GM23338 (cell line): ENCODE measurements around the gene TRAF2. TPM values are rescaled to one million over a fixed set of nuclear protein-coding genes. Genes with fewer than 3 reads are reported as not detected.

Experiments used
- ATAC-seq: fragments of 200-7000 bp; cut with Tn5 transposase; 3 replicates; pipeline ENCODE4 v1.9.1; 2020
- DNase-seq: peaks from one replicate; pipeline ENCODE4 v3.0.0-alpha.2; 2015; ENCODE audit warnings: low spot score
- H2AFZ ChIP-seq: fragments of 200-600 bp; sonication (generic); 2 replicates; pipeline ENCODE4 v1.8.0; 2016; ENCODE audit warnings: antibody characterized with exemption, mild to moderate bottlenecking, moderate library complexity
- H3F3A ChIP-seq: fragments of 200-600 bp; sonication (generic); replicated peaks from 2 replicates; pipeline ENCODE4 v1.8.0; 2017; ENCODE audit warnings: antibody characterized with exemption, mixed run types, low read depth
- H3K27ac ChIP-seq: fragments of 200-600 bp; sonication (generic); 2 replicates; pipeline ENCODE4 v1.6.1; 2016; ENCODE audit warnings: low read depth
- H3K27me3 ChIP-seq: fragments of 200-600 bp; sonication (generic); 2 replicates; pipeline ENCODE4 v1.8.0; 2016; ENCODE audit warnings: mild to moderate bottlenecking, mixed run types, moderate library complexity; ENCODE audit not compliant: insufficient read depth
- H3K36me3 ChIP-seq: fragments of 200-600 bp; sonication (generic); 2 replicates; pipeline ENCODE4 v1.8.0; 2016; ENCODE audit warnings: mild to moderate bottlenecking; ENCODE audit not compliant: insufficient read depth
- H3K4me1 ChIP-seq: fragments of 200-600 bp; sonication (generic); 2 replicates; pipeline ENCODE4 v1.8.0; 2016; ENCODE audit warnings: mild to moderate bottlenecking, moderate library complexity; ENCODE audit not compliant: insufficient read depth
- H3K4me2 ChIP-seq: fragments of 200-600 bp; sonication (generic); 2 replicates; pipeline ENCODE4 v1.7.1; 2017; ENCODE audit warnings: mixed run types
- H3K4me3 ChIP-seq: fragments of 200-600 bp; sonication (generic); 2 replicates; pipeline ENCODE4 v1.6.1; 2016; ENCODE audit warnings: mixed run types
- H3K79me2 ChIP-seq: fragments of 200-600 bp; sonication (generic); replicated peaks from 2 replicates; pipeline ENCODE4 v1.8.0; 2017; ENCODE audit warnings: mild to moderate bottlenecking; ENCODE audit not compliant: insufficient read depth
- H3K9me2 ChIP-seq: fragments of 200-600 bp; sonication (generic); 2 replicates; pipeline ENCODE4 v1.8.0; 2017; ENCODE audit not compliant: insufficient read depth
- H4K20me1 ChIP-seq: fragments of 200-600 bp; sonication (generic); replicated peaks from 2 replicates; pipeline ENCODE4 v1.8.0; 2017; ENCODE audit warnings: mild to moderate bottlenecking; ENCODE audit not compliant: insufficient read depth
- H3K27ac Mint-ChIP-seq: 2 replicates; pipeline ENCODE4 v1.8.0; 2020; ENCODE audit warnings: inconsistent platforms, mild to moderate bottlenecking, moderate library complexity, mixed read lengths
- H3K27me3 Mint-ChIP-seq: 3 replicates; pipeline ENCODE4 v1.8.0; 2022; ENCODE audit warnings: low read depth, mild to moderate bottlenecking, moderate library complexity, mixed read lengths, inconsistent platforms; ENCODE audit not compliant: insufficient read depth, poor library complexity
- H3K36me3 Mint-ChIP-seq: 3 replicates; pipeline ENCODE4 v1.8.0; 2021; ENCODE audit warnings: low read depth, mild to moderate bottlenecking, inconsistent platforms, moderate library complexity, mixed read lengths
- H3K4me1 Mint-ChIP-seq: 3 replicates; pipeline ENCODE4 v1.8.0; 2020; ENCODE audit warnings: mild to moderate bottlenecking, inconsistent platforms, mixed read lengths
- H3K4me3 Mint-ChIP-seq: 3 replicates; pipeline ENCODE4 v1.8.0; 2021; ENCODE audit warnings: moderate library complexity, mild to moderate bottlenecking, inconsistent platforms, mixed read lengths
- H3K9me3 Mint-ChIP-seq: 3 replicates; pipeline ENCODE4 v1.8.0; 2020; ENCODE audit warnings: moderate library complexity, mild to moderate bottlenecking, inconsistent platforms, mixed read lengths
- CREB1 ChIP-seq: fragments of 250-450 bp; sonication (Bioruptor Pico); IDR thresholded peaks from 2 replicates; pipeline ENCODE4 v1.5.0; 2020; ENCODE audit warnings: low read depth, mild to moderate bottlenecking, moderate library complexity
- EZH2 ChIP-seq: fragments of 200-600 bp; sonication (generic); IDR thresholded peaks from one replicate; pipeline ENCODE4 v1.8.0; 2017; ENCODE audit warnings: antibody characterized with exemption, mild to moderate bottlenecking, low read depth; ENCODE audit not compliant: unreplicated experiment
- EZH2phosphoT487 ChIP-seq: fragments of 200-600 bp; sonication (generic); IDR thresholded peaks from one replicate; pipeline ENCODE4 v1.8.1; 2018; ENCODE audit warnings: antibody characterized with exemption; ENCODE audit not compliant: unreplicated experiment
- NANOG ChIP-seq: IDR thresholded peaks from 2 replicates; pipeline ENCODE4 v1.6.1; 2016; ENCODE audit warnings: antibody characterized with exemption, borderline replicate concordance
- POLR2AphosphoS5 ChIP-seq: IDR thresholded peaks from 2 replicates; pipeline ENCODE4 v1.6.1; 2016; ENCODE audit warnings: antibody characterized with exemption, low read depth
- ZNF114 ChIP-seq: fragments of 250-450 bp; sonication (Bioruptor Pico); IDR thresholded peaks from 2 replicates; pipeline ENCODE4 v1.5.0; 2020; ENCODE audit warnings: mild to moderate bottlenecking, moderate library complexity
- ZNF331 ChIP-seq: fragments of 250-450 bp; sonication (Bioruptor Pico); IDR thresholded peaks from 2 replicates; pipeline ENCODE4 v1.5.0; 2020; ENCODE audit warnings: low read depth, mild to moderate bottlenecking, moderate library complexity
- polyA plus RNA-seq: library from polyadenylated mRNA; unstranded; fragments of >200 nt; fragmentation: Nextera tagmentation; extraction: Ambion mirVana; gene quantifications from 2 replicates; pipeline ENCODE4 v1.2.1, GENCODE V29; 2016
- total RNA-seq: library from RNA; depleted of rRNA; stranded (reverse); fragments of >200 nt; shearing (Covaris generic); gene quantifications from 2 replicates; pipeline ENCODE4 v1.2.3, GENCODE V29; 2014
- TF ChIP-seq, protein P1 (sequence below), 2 experiments: fragments of 200-600 bp in 1 of 2; sonication (generic) in 1 of 2; conservative IDR thresholded peaks; 2 replicates each; pipeline versions ENCODE4 v1.5.1 to v1.6.1; 2016 to 2017; ENCODE audit warnings: antibody characterized with exemption in 2 of 2, low read depth in 2 of 2, mild to moderate bottlenecking in 2 of 2, moderate library complexity in 1 of 2
- TF ChIP-seq, protein P2 (sequence below): IDR thresholded peaks from one replicate; pipeline ENCODE4 v1.6.1; 2018; ENCODE audit warnings: antibody characterized with exemption; ENCODE audit not compliant: unreplicated experiment

TRAF2 gene
- total and polyA plus RNA-seq, 2 experiments from 2014 or later = 25.4 to 39.9 TPM

DNA sequence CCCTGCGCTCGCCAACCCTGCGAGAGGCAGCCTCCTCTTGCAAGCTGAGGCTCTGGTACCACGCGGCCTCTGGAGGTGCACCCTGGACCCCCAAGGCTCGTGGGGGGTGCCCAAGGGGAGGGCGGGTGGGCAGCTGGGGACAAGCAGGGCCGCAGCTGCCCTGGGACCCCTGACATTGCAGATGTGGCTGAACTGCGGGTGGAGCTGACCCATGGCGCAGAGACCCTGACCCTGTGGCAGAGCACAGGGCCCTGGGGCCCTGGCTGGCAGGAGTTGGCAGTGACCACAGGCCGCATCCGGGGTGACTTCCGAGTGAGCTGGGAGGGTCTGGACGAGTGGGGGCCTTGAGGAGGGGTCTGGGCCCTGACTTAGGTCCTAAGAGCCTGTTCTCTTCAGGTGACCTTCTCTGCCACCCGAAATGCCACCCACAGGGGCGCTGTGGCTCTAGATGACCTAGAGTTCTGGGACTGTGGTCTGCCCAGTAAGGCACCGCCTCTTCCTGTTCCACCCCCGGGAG lies 32.7 kb upstream of the TRAF2 start:
- no peak for TF ChIP-seq NANOG
- TF ChIP-seq, protein P1, sequence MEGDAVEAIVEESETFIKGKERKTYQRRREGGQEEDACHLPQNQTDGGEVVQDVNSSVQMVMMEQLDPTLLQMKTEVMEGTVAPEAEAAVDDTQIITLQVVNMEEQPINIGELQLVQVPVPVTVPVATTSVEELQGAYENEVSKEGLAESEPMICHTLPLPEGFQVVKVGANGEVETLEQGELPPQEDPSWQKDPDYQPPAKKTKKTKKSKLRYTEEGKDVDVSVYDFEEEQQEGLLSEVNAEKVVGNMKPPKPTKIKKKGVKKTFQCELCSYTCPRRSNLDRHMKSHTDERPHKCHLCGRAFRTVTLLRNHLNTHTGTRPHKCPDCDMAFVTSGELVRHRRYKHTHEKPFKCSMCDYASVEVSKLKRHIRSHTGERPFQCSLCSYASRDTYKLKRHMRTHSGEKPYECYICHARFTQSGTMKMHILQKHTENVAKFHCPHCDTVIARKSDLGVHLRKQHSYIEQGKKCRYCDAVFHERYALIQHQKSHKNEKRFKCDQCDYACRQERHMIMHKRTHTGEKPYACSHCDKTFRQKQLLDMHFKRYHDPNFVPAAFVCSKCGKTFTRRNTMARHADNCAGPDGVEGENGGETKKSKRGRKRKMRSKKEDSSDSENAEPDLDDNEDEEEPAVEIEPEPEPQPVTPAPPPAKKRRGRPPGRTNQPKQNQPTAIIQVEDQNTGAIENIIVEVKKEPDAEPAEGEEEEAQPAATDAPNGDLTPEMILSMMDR (conservative IDR thresholded peaks at IDR 0.05; ENCODE audit: low read depth in 2 of 2) = peak in 1 of 2 experiments; percentile 18; a peak in 1 of 4 replicates
- no peak overlapping the region for H3K4me3 ChIP-seq
- Mint-ChIP-seq H3K4me1 (no peaks in the 10 kb centered on the region; the same call in 2 of the 3 replicates), H3K4me3 (no peak overlapping the region), H3K36me3 (peaks cover 2% of the 10 kb centered on the region; the same call in 2 of the 3 replicates), H3K27me3 (peaks cover 7% of the 10 kb centered on the region), H3K9me3 (no peaks in the 10 kb centered on the region), H3K27ac (no peak overlapping the region)
- no peaks in the 10 kb centered on the region for H3K9me2 ChIP-seq
- no peaks in the 10 kb centered on the region for H3K79me2 ChIP-seq
- no peaks in the 10 kb centered on the region; the same call in 1 of the 2 replicates for H3K4me1 ChIP-seq
- H3K36me3 ChIP-seq = no peaks in the 10 kb centered on the region; the same call in 1 of the 2 replicates
- H2AFZ ChIP-seq = no peak overlapping the region
- 0 out of 2 replicates have a peak, but pooled peaks cover 3% of the 10 kb centered on the region for H4K20me1 ChIP-seq
- ATAC-seq (no peak), DNase-seq (no peak)
- H3F3A ChIP-seq = no peaks in the 10 kb centered on the region
- no peaks in the 10 kb centered on the region for H3K27me3 ChIP-seq
- no peak overlapping the region for H3K27ac ChIP-seq
- H3K4me2 ChIP-seq = no peak overlapping the region

DNA sequence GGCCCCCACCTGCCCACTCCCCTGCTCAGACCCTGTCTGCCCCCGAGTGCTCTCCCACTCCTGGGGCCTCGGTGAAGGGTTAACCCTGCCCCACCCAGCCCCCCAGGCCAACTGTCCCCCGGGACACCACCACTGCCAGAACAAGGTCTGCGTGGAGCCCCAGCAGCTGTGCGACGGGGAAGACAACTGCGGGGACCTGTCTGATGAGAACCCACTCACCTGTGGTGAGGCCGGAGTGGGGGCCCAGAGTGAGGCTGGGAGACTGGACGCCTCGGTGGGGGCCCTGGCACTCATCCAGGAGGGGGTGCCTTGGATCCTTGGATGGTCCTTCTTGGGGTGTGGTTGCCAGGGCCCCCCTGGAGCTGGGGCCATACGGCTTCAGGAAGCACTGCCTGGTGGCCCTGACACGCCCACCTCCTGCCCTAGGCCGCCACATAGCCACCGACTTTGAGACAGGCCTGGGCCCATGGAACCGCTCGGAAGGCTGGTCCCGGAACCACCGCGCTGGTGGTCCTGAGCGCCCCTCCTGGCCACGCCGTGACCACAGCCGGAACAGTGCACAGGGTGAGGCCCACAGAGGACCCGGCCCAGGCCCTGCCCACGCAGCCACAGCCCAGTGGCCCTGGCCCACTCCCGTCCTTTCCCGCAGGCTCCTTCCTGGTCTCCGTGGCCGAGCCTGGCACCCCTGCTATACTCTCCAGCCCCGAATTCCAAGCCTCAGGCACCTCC lies 32.0 kb upstream of the TRAF2 start:
- no peak overlapping the region for H3K4me3 ChIP-seq
- DNase-seq = no peak
- H3K4me3 Mint-ChIP-seq = no peak overlapping the region
- H3K9me2 ChIP-seq = no peaks in the 10 kb centered on the region
- no peak overlapping the region for H3K4me2 ChIP-seq
- H3K36me3 Mint-ChIP-seq = peaks cover 2% of the 10 kb centered on the region; the same call in 2 of the 3 replicates
- no peaks in the 10 kb centered on the region; the same call in 2 of the 3 replicates for H3K4me1 Mint-ChIP-seq
- no peak overlapping the region for H2AFZ ChIP-seq
- no peak overlapping the region for H3K27ac ChIP-seq
- no peak overlapping the region for H3K27ac Mint-ChIP-seq
- 0 out of 2 replicates have a peak, but pooled peaks cover 3% of the 10 kb centered on the region for H4K20me1 ChIP-seq
- H3K4me1 ChIP-seq = no peaks in the 10 kb centered on the region; the same call in 1 of the 2 replicates
- peaks cover 3% of the 10 kb centered on the region for H3K27me3 Mint-ChIP-seq
- no peaks in the 10 kb centered on the region for H3K79me2 ChIP-seq
- no peaks in the 10 kb centered on the region for H3K9me3 Mint-ChIP-seq
- no peaks in the 10 kb centered on the region for H3K27me3 ChIP-seq
- ATAC-seq = no peak
- no peaks in the 10 kb centered on the region for H3F3A ChIP-seq
- no peaks in the 10 kb centered on the region; the same call in 1 of the 2 replicates for H3K36me3 ChIP-seq
- no peak for TF ChIP-seq ZNF114 (CRISPR knock-in tag)
- TF ChIP-seq, protein P2, sequence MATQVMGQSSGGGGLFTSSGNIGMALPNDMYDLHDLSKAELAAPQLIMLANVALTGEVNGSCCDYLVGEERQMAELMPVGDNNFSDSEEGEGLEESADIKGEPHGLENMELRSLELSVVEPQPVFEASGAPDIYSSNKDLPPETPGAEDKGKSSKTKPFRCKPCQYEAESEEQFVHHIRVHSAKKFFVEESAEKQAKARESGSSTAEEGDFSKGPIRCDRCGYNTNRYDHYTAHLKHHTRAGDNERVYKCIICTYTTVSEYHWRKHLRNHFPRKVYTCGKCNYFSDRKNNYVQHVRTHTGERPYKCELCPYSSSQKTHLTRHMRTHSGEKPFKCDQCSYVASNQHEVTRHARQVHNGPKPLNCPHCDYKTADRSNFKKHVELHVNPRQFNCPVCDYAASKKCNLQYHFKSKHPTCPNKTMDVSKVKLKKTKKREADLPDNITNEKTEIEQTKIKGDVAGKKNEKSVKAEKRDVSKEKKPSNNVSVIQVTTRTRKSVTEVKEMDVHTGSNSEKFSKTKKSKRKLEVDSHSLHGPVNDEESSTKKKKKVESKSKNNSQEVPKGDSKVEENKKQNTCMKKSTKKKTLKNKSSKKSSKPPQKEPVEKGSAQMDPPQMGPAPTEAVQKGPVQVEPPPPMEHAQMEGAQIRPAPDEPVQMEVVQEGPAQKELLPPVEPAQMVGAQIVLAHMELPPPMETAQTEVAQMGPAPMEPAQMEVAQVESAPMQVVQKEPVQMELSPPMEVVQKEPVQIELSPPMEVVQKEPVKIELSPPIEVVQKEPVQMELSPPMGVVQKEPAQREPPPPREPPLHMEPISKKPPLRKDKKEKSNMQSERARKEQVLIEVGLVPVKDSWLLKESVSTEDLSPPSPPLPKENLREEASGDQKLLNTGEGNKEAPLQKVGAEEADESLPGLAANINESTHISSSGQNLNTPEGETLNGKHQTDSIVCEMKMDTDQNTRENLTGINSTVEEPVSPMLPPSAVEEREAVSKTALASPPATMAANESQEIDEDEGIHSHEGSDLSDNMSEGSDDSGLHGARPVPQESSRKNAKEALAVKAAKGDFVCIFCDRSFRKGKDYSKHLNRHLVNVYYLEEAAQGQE = no peak
- TF ChIP-seq ZNF331 (CRISPR knock-in tag) = no peak
- TF ChIP-seq, protein P1 (conservative IDR thresholded peaks at IDR 0.05; ENCODE audit: low read depth in 2 of 2) = no peak
- TF ChIP-seq NANOG = no peak
- TF ChIP-seq POLR2AphosphoS5 = no peak
- TF ChIP-seq EZH2 = no peak
- TF ChIP-seq CREB1 = no peak
- no peak for TF ChIP-seq EZH2phosphoT487
